ENCODE data around the gene CCDC69.

DNA sequence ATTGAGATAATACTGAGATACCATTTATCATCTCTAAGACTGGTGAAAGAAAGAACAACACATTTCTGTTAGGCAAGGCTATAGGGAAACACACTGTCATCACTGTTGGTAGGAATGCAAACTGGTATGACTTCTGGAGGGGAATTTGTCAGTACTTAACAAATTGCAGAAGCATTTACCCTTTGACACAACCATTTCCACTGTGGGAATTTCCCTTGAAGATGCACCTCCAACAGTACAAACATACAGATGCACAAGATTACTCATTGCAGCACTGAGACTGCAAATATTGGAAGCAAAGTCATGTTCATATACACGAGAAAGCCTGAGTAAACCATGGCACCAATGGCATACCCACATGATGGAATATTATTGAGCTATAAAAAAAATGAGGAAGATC, 46.7 kb upstream of the CCDC69 start:
- TF ChIP-seq, protein P1, sequence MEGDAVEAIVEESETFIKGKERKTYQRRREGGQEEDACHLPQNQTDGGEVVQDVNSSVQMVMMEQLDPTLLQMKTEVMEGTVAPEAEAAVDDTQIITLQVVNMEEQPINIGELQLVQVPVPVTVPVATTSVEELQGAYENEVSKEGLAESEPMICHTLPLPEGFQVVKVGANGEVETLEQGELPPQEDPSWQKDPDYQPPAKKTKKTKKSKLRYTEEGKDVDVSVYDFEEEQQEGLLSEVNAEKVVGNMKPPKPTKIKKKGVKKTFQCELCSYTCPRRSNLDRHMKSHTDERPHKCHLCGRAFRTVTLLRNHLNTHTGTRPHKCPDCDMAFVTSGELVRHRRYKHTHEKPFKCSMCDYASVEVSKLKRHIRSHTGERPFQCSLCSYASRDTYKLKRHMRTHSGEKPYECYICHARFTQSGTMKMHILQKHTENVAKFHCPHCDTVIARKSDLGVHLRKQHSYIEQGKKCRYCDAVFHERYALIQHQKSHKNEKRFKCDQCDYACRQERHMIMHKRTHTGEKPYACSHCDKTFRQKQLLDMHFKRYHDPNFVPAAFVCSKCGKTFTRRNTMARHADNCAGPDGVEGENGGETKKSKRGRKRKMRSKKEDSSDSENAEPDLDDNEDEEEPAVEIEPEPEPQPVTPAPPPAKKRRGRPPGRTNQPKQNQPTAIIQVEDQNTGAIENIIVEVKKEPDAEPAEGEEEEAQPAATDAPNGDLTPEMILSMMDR (IDR thresholded peaks at IDR 0.05) = no peak
- TF ChIP-seq POLR2A (IDR thresholded peaks at IDR 0.05) = no peak

All from thyroid gland (tissue), 4 donors.